Neural cell (in vitro differentiated cells): ENCODE data around the gene ATP7B. TPM values are rescaled to one million over a fixed set of nuclear protein-coding genes. Genes with fewer than 3 reads are reported as not detected.

ENCODE experiments used
- H2AFZ ChIP-seq: fragments of 200-600, 300-800 bp; sonication (generic), shearing (Covaris generic); 2 replicates; pipeline ENCODE4 v1.6.0; 2014; ENCODE audit warnings: low read depth, mild to moderate bottlenecking, antibody characterized with exemption, low read length, moderate library complexity
- H3F3A ChIP-seq: fragments of 200-600 bp; shearing (Covaris generic); 2 replicates; pipeline ENCODE4 v1.6.1; 2016; ENCODE audit warnings: mild to moderate bottlenecking, moderate library complexity, mixed read lengths, antibody characterized with exemption, low read length; ENCODE audit not compliant: insufficient read depth, poor library complexity, severe bottlenecking
- H3K27ac ChIP-seq: fragments of 200-600, 300-800 bp; sonication (generic), shearing (Covaris generic); 2 replicates; pipeline ENCODE4 v1.5.1; 2014; ENCODE audit warnings: mild to moderate bottlenecking, low read length, moderate library complexity
- H3K27me3 ChIP-seq: fragments of 300-800, 200-600 bp; sonication (generic), shearing (Covaris generic); 2 replicates; pipeline ENCODE4 v1.6.0; 2014; ENCODE audit warnings: mild to moderate bottlenecking, low read depth, low read length, moderate library complexity; ENCODE audit not compliant: insufficient read depth
- H3K36me3 ChIP-seq: fragments of 300-800, 200-600 bp; sonication (generic), shearing (Covaris generic); 2 replicates; pipeline ENCODE4 v1.5.1; 2014; ENCODE audit warnings: mild to moderate bottlenecking, antibody characterized with exemption, low read length, moderate library complexity; ENCODE audit not compliant: insufficient read depth
- H3K4me2 ChIP-seq: fragments of 300-800, 200-600 bp; sonication (generic), shearing (Covaris generic); 2 replicates; pipeline ENCODE4 v1.6.0; 2014; ENCODE audit warnings: mild to moderate bottlenecking, low read length
- H3K4me3 ChIP-seq: fragments of 300-800, 200-600 bp; sonication (generic), shearing (Covaris generic); 2 replicates; pipeline ENCODE4 v1.5.1; 2014; ENCODE audit warnings: mild to moderate bottlenecking, low read length, moderate library complexity
- H3K79me2 ChIP-seq: fragments of 200-600 bp; shearing (Covaris generic); replicated peaks from 2 replicates; pipeline ENCODE4 v1.6.0; 2014; ENCODE audit warnings: mild to moderate bottlenecking, low read length, moderate library complexity; ENCODE audit not compliant: insufficient read depth
- H3K9ac ChIP-seq: fragments of 300-800, 200-600 bp; sonication (generic), shearing (Covaris generic); 2 replicates; pipeline ENCODE4 v1.6.1; 2016; ENCODE audit warnings: mild to moderate bottlenecking, low read length, mixed read lengths
- H3K9me2 ChIP-seq: fragments of 200-600 bp; shearing (Covaris generic); 2 replicates; pipeline ENCODE4 v1.6.1; 2016; ENCODE audit warnings: mild to moderate bottlenecking, low read length, mixed read lengths; ENCODE audit not compliant: insufficient read depth
- H3K9me3 ChIP-seq: fragments of 200-600, 300-800 bp; sonication (generic), shearing (Covaris generic); 2 replicates; pipeline ENCODE4 v1.6.1; 2016; ENCODE audit warnings: mild to moderate bottlenecking, mixed run types, low read length, moderate library complexity, mixed read lengths
- H4K20me1 ChIP-seq: fragments of 200-600 bp; shearing (Covaris generic); 2 replicates; pipeline ENCODE4 v1.6.1; 2016; ENCODE audit warnings: mild to moderate bottlenecking, mixed run types; ENCODE audit not compliant: insufficient read depth
- EP300 ChIP-seq: fragments of 450-650 bp; conservative IDR thresholded peaks from 2 replicates; pipeline ENCODE4 v1.6.1; 2014; ENCODE audit warnings: antibody characterized with exemption, mild to moderate bottlenecking, moderate library complexity; ENCODE audit not compliant: poor library complexity, severe bottlenecking
- EZH2 ChIP-seq: fragments of 200-600, 300-800 bp; shearing (Covaris generic), sonication (generic); IDR thresholded peaks from 2 replicates; pipeline ENCODE4 v1.6.1; 2014; ENCODE audit warnings: antibody characterized with exemption, low read length, borderline replicate concordance, mild to moderate bottlenecking; ENCODE audit not compliant: insufficient read depth, poor library complexity, severe bottlenecking
- MXI1 ChIP-seq: fragments of 450-650 bp; conservative IDR thresholded peaks from 2 replicates; pipeline ENCODE4 v1.6.1; 2014; ENCODE audit warnings: antibody characterized with exemption, mild to moderate bottlenecking; ENCODE audit not compliant: poor library complexity, severe bottlenecking
- POLR2AphosphoS5 ChIP-seq: IDR thresholded peaks from 2 replicates; pipeline ENCODE4 v1.6.1; 2012
- RAD21 ChIP-seq: fragments of 450-650 bp; conservative IDR thresholded peaks from 2 replicates; pipeline ENCODE4 v1.6.1; 2014; ENCODE audit warnings: antibody characterized with exemption, mild to moderate bottlenecking, moderate library complexity
- SMC3 ChIP-seq: fragments of 450-650 bp; conservative IDR thresholded peaks from 2 replicates; pipeline ENCODE4 v1.6.1; 2014; ENCODE audit warnings: antibody characterized with exemption, mild to moderate bottlenecking, moderate library complexity; ENCODE audit not compliant: poor library complexity
- TAF1 ChIP-seq: IDR thresholded peaks from 2 replicates; pipeline ENCODE4 v1.6.1; 2012; ENCODE audit warnings: low read depth
- polyA plus RNA-seq: library from polyadenylated mRNA; depleted of rRNA; stranded (reverse); fragments of >200 nt; gene quantifications from 2 replicates; pipeline ENCODE4 v1.2.3, GENCODE V29; 2014
- TF ChIP-seq, protein P1 (sequence below): IDR thresholded peaks from 2 replicates; pipeline ENCODE4 v1.6.1; 2012; ENCODE audit warnings: borderline replicate concordance
- TF ChIP-seq, protein P2 (sequence below): fragments of 450-650 bp; IDR thresholded peaks from 2 replicates; pipeline ENCODE4 v1.5.1; 2014; ENCODE audit warnings: antibody characterized with exemption, mild to moderate bottlenecking, moderate library complexity; ENCODE audit not compliant: poor library complexity, severe bottlenecking

ATP7B gene
- polyA plus RNA-seq, 1 donor from 2014 or later: 6.3 TPM

DNA sequence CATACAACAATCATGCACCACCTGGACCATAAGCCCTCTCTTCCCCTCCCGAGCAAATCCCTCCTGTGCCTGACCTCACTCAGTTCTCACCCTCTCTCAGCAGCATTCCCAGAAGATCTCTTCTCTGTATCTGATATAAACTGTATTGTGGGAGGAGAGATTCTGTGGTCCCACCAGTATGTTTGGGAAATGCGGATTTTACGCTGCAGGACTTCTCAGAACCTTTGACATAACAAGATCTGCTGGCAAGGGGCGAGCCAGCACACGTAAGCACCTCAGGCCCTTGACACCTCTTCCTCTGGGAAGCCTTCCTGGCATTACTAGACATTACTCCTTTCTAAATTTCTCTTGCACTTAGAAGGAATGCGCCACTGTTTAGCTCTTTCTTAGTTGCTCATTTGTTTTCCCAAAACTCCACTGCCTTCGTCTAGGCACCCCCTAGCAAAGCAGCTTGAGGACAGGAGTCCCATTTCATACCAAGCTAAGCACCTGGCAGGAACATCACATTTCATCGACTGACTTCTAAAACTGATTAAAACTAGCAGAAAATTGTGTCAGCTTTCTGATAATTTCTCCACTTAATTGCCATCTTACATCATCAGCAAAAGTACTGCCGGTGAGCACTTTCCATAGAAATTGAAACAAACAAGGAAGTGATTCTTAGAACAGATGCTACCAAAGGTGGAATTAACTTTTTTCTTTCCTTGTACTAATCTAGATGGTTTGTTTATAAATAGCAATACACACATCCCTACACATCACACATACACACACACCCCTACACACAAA is 86.3 kb downstream of the ATP7B start:
- H3K4me3 ChIP-seq: no peak overlapping the region
- no peaks in the 10 kb centered on the region for H3K27me3 ChIP-seq
- H3K4me2 ChIP-seq: no peak overlapping the region
- no peak for TF ChIP-seq RAD21
- TF ChIP-seq, protein P1, sequence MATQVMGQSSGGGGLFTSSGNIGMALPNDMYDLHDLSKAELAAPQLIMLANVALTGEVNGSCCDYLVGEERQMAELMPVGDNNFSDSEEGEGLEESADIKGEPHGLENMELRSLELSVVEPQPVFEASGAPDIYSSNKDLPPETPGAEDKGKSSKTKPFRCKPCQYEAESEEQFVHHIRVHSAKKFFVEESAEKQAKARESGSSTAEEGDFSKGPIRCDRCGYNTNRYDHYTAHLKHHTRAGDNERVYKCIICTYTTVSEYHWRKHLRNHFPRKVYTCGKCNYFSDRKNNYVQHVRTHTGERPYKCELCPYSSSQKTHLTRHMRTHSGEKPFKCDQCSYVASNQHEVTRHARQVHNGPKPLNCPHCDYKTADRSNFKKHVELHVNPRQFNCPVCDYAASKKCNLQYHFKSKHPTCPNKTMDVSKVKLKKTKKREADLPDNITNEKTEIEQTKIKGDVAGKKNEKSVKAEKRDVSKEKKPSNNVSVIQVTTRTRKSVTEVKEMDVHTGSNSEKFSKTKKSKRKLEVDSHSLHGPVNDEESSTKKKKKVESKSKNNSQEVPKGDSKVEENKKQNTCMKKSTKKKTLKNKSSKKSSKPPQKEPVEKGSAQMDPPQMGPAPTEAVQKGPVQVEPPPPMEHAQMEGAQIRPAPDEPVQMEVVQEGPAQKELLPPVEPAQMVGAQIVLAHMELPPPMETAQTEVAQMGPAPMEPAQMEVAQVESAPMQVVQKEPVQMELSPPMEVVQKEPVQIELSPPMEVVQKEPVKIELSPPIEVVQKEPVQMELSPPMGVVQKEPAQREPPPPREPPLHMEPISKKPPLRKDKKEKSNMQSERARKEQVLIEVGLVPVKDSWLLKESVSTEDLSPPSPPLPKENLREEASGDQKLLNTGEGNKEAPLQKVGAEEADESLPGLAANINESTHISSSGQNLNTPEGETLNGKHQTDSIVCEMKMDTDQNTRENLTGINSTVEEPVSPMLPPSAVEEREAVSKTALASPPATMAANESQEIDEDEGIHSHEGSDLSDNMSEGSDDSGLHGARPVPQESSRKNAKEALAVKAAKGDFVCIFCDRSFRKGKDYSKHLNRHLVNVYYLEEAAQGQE: no peak
- no peak for TF ChIP-seq SMC3
- TF ChIP-seq, protein P2, sequence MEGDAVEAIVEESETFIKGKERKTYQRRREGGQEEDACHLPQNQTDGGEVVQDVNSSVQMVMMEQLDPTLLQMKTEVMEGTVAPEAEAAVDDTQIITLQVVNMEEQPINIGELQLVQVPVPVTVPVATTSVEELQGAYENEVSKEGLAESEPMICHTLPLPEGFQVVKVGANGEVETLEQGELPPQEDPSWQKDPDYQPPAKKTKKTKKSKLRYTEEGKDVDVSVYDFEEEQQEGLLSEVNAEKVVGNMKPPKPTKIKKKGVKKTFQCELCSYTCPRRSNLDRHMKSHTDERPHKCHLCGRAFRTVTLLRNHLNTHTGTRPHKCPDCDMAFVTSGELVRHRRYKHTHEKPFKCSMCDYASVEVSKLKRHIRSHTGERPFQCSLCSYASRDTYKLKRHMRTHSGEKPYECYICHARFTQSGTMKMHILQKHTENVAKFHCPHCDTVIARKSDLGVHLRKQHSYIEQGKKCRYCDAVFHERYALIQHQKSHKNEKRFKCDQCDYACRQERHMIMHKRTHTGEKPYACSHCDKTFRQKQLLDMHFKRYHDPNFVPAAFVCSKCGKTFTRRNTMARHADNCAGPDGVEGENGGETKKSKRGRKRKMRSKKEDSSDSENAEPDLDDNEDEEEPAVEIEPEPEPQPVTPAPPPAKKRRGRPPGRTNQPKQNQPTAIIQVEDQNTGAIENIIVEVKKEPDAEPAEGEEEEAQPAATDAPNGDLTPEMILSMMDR: no peak
- no peak for TF ChIP-seq EZH2
- TF ChIP-seq EP300: no peak
- no peak for TF ChIP-seq MXI1
- no peak for TF ChIP-seq TAF1
- no peak for TF ChIP-seq POLR2AphosphoS5
- H3K9me2 ChIP-seq: no peaks in the 10 kb centered on the region
- no peak overlapping the region for H3K9ac ChIP-seq
- no peaks in the 10 kb centered on the region for H3F3A ChIP-seq
- H4K20me1 ChIP-seq: no peaks in the 10 kb centered on the region
- no peak overlapping the region for H2AFZ ChIP-seq
- H3K9me3 ChIP-seq: no peaks in the 10 kb centered on the region
- H3K27ac ChIP-seq: no peak overlapping the region
- H3K36me3 ChIP-seq: no peaks in the 10 kb centered on the region
- H3K79me2 ChIP-seq: no peaks in the 10 kb centered on the region

DNA sequence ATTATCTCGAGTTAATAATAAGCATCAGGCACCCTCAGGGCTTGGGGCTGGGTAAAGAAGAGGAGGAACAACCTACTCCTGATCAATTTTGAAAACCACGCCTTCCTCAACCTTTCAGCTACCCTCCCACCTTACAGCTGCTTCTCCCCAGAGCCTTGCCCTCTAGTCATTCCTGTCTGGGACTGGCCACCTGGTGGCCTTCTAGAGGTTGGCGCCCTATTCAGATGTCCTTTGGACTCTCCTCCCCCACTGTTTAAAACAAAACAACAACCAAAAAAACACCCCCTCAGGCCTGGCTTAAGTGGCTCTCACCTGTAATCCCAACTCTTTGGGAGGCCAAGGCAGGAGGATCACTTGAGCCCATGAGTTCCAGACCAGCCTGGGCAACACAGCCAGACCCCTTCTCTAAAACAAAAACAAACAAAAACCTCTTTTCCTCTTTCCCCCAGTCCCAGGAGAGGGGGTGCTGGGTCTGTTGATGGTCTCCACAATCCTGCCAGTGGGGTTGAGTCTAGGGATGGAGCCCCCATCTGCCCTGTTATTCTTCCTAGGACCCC is 87.2 kb downstream of the ATP7B start:
- Histone ChIP-seq H3F3A (no peaks in the 10 kb centered on the region), H3K27me3 (no peaks in the 10 kb centered on the region), H2AFZ (no peak overlapping the region), H3K4me3 (no peak overlapping the region), H3K79me2 (no peaks in the 10 kb centered on the region), H3K27ac (no peak overlapping the region), H3K9ac (no peak overlapping the region), H3K36me3 (no peaks in the 10 kb centered on the region), H3K4me2 (no peak overlapping the region), H3K9me3 (no peaks in the 10 kb centered on the region), H4K20me1 (no peaks in the 10 kb centered on the region), H3K9me2 (no peaks in the 10 kb centered on the region)
- TF ChIP-seq POLR2AphosphoS5 (no peak), RAD21 (no peak), TAF1 (no peak), EP300 (no peak), EZH2 (no peak), SMC3 (no peak), MXI1 (no peak)
- TF ChIP-seq, protein P1: no peak
- TF ChIP-seq, protein P2: no peak
